H9 (cell line): ENCODE results near the gene P2RX7. TPM values are rescaled to one million over a fixed set of nuclear protein-coding genes. Genes with fewer than 3 reads are reported as not detected.

Experiments
- DNase-seq: peaks from one replicate; pipeline ENCODE4 v3.0.0-alpha.2; 2017
- H2AFZ ChIP-seq: one replicate; pipeline ENCODE4 v1.6.1; 2013; ENCODE audit warnings: mild to moderate bottlenecking, low read length, control low read depth, moderate library complexity
- H2AK5ac ChIP-seq: 2 replicates; pipeline ENCODE4 v1.6.1; 2013; ENCODE audit warnings: low read length, control low read depth, mixed read lengths; ENCODE audit not compliant: insufficient read length
- H2BK120ac ChIP-seq: one replicate; pipeline ENCODE4 v1.6.1; 2013; ENCODE audit warnings: low read depth, mild to moderate bottlenecking, low read length, control low read depth, inconsistent platforms; ENCODE audit not compliant: poor library complexity, severe bottlenecking
- H2BK12ac ChIP-seq: 2 replicates; pipeline ENCODE4 v1.6.1; 2013; ENCODE audit warnings: low read length, control low read depth, mixed read lengths, low read depth; ENCODE audit not compliant: insufficient read length
- H2BK15ac ChIP-seq: 2 replicates; pipeline ENCODE4 v1.6.1; 2013; ENCODE audit warnings: low read depth, low read length, control low read depth
- H2BK20ac ChIP-seq: one replicate; pipeline ENCODE4 v1.6.1; 2013; ENCODE audit warnings: low read depth, mild to moderate bottlenecking, low read length, control low read depth, inconsistent platforms; ENCODE audit not compliant: poor library complexity, severe bottlenecking
- H2BK5ac ChIP-seq: 2 replicates; pipeline ENCODE4 v1.6.1; 2013; ENCODE audit warnings: low read length, control low read depth, mixed read lengths; ENCODE audit not compliant: insufficient read length
- H3K14ac ChIP-seq: 2 replicates; pipeline ENCODE4 v1.6.1; 2013; ENCODE audit warnings: low read length, control low read depth; ENCODE audit not compliant: insufficient read depth
- H3K18ac ChIP-seq: 2 replicates; pipeline ENCODE4 v1.6.1; 2013; ENCODE audit warnings: low read depth, mild to moderate bottlenecking, mixed read lengths, low read length, control low read depth; ENCODE audit not compliant: insufficient read length
- H3K23ac ChIP-seq: 2 replicates; pipeline ENCODE4 v1.6.1; 2013; ENCODE audit warnings: low read length, control low read depth, mixed read lengths, low read depth; ENCODE audit not compliant: insufficient read length
- H3K23me2 ChIP-seq: 2 replicates; pipeline ENCODE4 v1.6.1; 2013; ENCODE audit warnings: low read depth, mild to moderate bottlenecking, mixed read lengths, low read length, control low read depth; ENCODE audit not compliant: insufficient read length, poor library complexity, severe bottlenecking
- H3K27ac ChIP-seq: 2 replicates; pipeline ENCODE4 v1.5.1; 2013; ENCODE audit warnings: low read length, control low read depth, mixed read lengths, low read depth; ENCODE audit not compliant: insufficient read length
- H3K27me3 ChIP-seq: 2 replicates; pipeline ENCODE4 v1.6.1; 2013; ENCODE audit warnings: low read length, control low read depth, inconsistent platforms; ENCODE audit not compliant: insufficient read depth
- H3K4ac ChIP-seq: 2 replicates; pipeline ENCODE4 v1.6.1; 2013; ENCODE audit warnings: low read depth, mild to moderate bottlenecking, control low read depth, inconsistent platforms, low read length, moderate library complexity
- H3K4me1 ChIP-seq: 2 replicates; pipeline ENCODE4 v1.6.1; 2013; ENCODE audit warnings: low read length, control low read depth, inconsistent platforms; ENCODE audit not compliant: insufficient read depth
- H3K4me2 ChIP-seq: 2 replicates; pipeline ENCODE4 v1.6.1; 2013; ENCODE audit warnings: low read length, control low read depth, mixed read lengths; ENCODE audit not compliant: insufficient read length, insufficient read depth
- H3K56ac ChIP-seq: 2 replicates; pipeline ENCODE4 v1.6.1; 2013; ENCODE audit warnings: low read depth, mild to moderate bottlenecking, mixed read lengths, low read length, control low read depth; ENCODE audit not compliant: insufficient read length
- H3K79me1 ChIP-seq: 2 replicates; pipeline ENCODE4 v1.6.1; 2013; ENCODE audit warnings: low read depth, mild to moderate bottlenecking, moderate library complexity, low read length, control low read depth, inconsistent platforms; ENCODE audit not compliant: insufficient read depth, poor library complexity, severe bottlenecking
- H3K79me2 ChIP-seq: 2 replicates; pipeline ENCODE4 v1.6.1; 2013; ENCODE audit warnings: low read length, control low read depth, inconsistent platforms; ENCODE audit not compliant: insufficient read depth
- H3K9ac ChIP-seq: 2 replicates; pipeline ENCODE4 v1.6.1; 2013; ENCODE audit warnings: low read length, control low read depth, mixed read lengths; ENCODE audit not compliant: insufficient read length; ENCODE audit errors: extremely low read depth
- H3K9me3 ChIP-seq: one replicate; pipeline ENCODE4 v1.6.1; 2013; ENCODE audit warnings: low read depth, low read length, inconsistent platforms; ENCODE audit not compliant: control insufficient read depth
- H3T11ph ChIP-seq: one replicate; pipeline ENCODE4 v1.6.1; 2013; ENCODE audit warnings: mild to moderate bottlenecking, low read length, control low read depth, inconsistent platforms
- H4K20me1 ChIP-seq: one replicate; pipeline ENCODE4 v1.6.1; 2013; ENCODE audit not compliant: control insufficient read depth, insufficient read length, insufficient read depth
- H4K5ac ChIP-seq: 2 replicates; pipeline ENCODE4 v1.6.1; 2013; ENCODE audit warnings: low read depth, mild to moderate bottlenecking, mixed read lengths, low read length, control low read depth; ENCODE audit not compliant: insufficient read length
- H4K8ac ChIP-seq: replicated peaks from 2 replicates; pipeline ENCODE4 v1.6.1; 2013; ENCODE audit warnings: low read length, control low read depth, mixed read lengths, low read depth; ENCODE audit not compliant: insufficient read length
- H4K91ac ChIP-seq: 2 replicates; pipeline ENCODE4 v1.6.1; 2013; ENCODE audit warnings: low read depth, mild to moderate bottlenecking, moderate library complexity, mixed read lengths, low read length, control low read depth; ENCODE audit not compliant: insufficient read length
- H3K27ac Mint-ChIP-seq, 3 experiments: 2 replicates in 2 of 3; 3 replicates in 1 of 3; pipeline ENCODE4 v1.8.0; 2020 to 2021; ENCODE audit warnings: mixed read lengths in 3 of 3, mild to moderate bottlenecking in 1 of 3, moderate library complexity in 1 of 3
- H3K27me3 Mint-ChIP-seq: 2 replicates; pipeline ENCODE4 v1.8.0; 2021; ENCODE audit warnings: low read depth, mild to moderate bottlenecking, moderate library complexity, mixed read lengths
- H3K36me3 Mint-ChIP-seq, 3 experiments: 2 replicates in 2 of 3; 3 replicates in 1 of 3; pipeline ENCODE4 v1.8.0; 2020 to 2021; ENCODE audit warnings: low read depth in 3 of 3, mixed read lengths in 3 of 3; ENCODE audit not compliant: insufficient read depth in 1 of 3
- H3K4me1 Mint-ChIP-seq, 2 experiments: 2 replicates each; pipeline ENCODE4 v1.8.0; 2020; ENCODE audit warnings: mixed read lengths in 2 of 2
- H3K4me3 Mint-ChIP-seq, 2 experiments: 2 replicates in 1 of 2; 3 replicates in 1 of 2; pipeline ENCODE4 v1.8.0; 2020 to 2021; ENCODE audit warnings: mild to moderate bottlenecking in 2 of 2, mixed read lengths in 2 of 2, moderate library complexity in 1 of 2
- H3K9me3 Mint-ChIP-seq, 2 experiments: 2 replicates in 1 of 2; 3 replicates in 1 of 2; pipeline ENCODE4 v1.8.0; 2020; ENCODE audit warnings: mild to moderate bottlenecking in 2 of 2, mixed read lengths in 2 of 2, moderate library complexity in 1 of 2
- CTCF ChIP-seq: fragments of 200-600 bp; sonication (generic); conservative IDR thresholded peaks from 3 replicates; pipeline ENCODE4 v1.8.0; 2021; ENCODE audit warnings: antibody characterized with exemption, mild to moderate bottlenecking
- WGBS: extraction: QIAGEN DNeasy Blood & Tissue Kit; methylation state at CpG from one replicate; pipeline ENCODE4 v1.1.7; 2013; ENCODE audit warnings: missing lambda C conversion rate, low lambda C conversion rate, mixed read lengths; ENCODE audit not compliant: insufficient read length; ENCODE audit errors: extremely low coverage; 5-methylcytosine and 5-hydroxymethylcytosine counted together
- total RNA-seq: library from RNA; stranded (reverse); gene quantifications from 2 replicates; pipeline ENCODE4 v1.2.1, GENCODE V29; 2021

The P2RX7 gene
- total RNA-seq, 1 experiment from 2014 or later: 0.09 TPM

- Histone ChIP-seq H3K27ac (no peak overlapping the region), H3K56ac (no peak overlapping the region), H4K20me1 (no peaks in the 10 kb centered on the region), H3K14ac (no peak overlapping the region), H3K23ac (no peak overlapping the region), H2AK5ac (no peak overlapping the region), H3T11ph (no peak overlapping the region), H3K4me1 (no peaks in the 10 kb centered on the region), H2BK20ac (no peak overlapping the region), H3K79me1 (no peaks in the 10 kb centered on the region), H2BK12ac (no peak overlapping the region), H4K5ac (no peak overlapping the region), H2BK120ac (no peak overlapping the region), H3K18ac (no peak overlapping the region), H2BK5ac (no peak overlapping the region), H3K79me2 (no peaks in the 10 kb centered on the region), H3K9me3 (no peaks in the 10 kb centered on the region), H3K4ac (no peak overlapping the region), H2AFZ (no peak overlapping the region), H4K91ac (no peak overlapping the region), H3K4me2 (no peak overlapping the region), H3K23me2 (no peaks in the 10 kb centered on the region), H3K9ac (no peak overlapping the region), H2BK15ac (no peak overlapping the region), H3K27me3 (no peaks in the 10 kb centered on the region), H4K8ac (no peak overlapping the region)
- no peak for DNase-seq
- no CpG with 5 or more reads among the region's 14 CpGs for WGBS
- Mint-ChIP-seq H3K4me3 (no peak overlapping the region), H3K27ac (no peak overlapping the region), H3K9me3 (no peaks in the 10 kb centered on the region; a peak in 1 of 5 replicates), H3K36me3 (no peaks in the 10 kb centered on the region), H3K27me3 (no peaks in the 10 kb centered on the region; the same call in 1 of the 2 replicates), H3K4me1 (peaks cover 0 to 6% of the 10 kb centered on the region in 2 experiments; a peak in 1 of 4 replicates)
- TF ChIP-seq CTCF: no peak
Observed at GRCh38 chr12:121167232-121167820, 34.6 kb downstream of the P2RX7 start.
